ENCODE measurements around the gene ECI1.

- TF ChIP-seq POLR2AphosphoS5 (IDR thresholded peaks at IDR 0.05; ENCODE audit: low read depth, low read length) (no peak), REST (IDR thresholded peaks at IDR 0.05; ENCODE audit: insufficient read depth in 1 of 2, low read depth in 2 of 2, low read length in 2 of 2) (no peak)
Observed at GRCh38 chr16:2210009-2210332, 41.4 kb downstream of the ECI1 start.
